H1 (cell line): ENCODE measurements around the gene AGBL4. TPM values are rescaled to one million over a fixed set of nuclear protein-coding genes. Genes with fewer than 3 reads are reported as not detected.

Experiments
- RFX5 ChIP-seq: IDR thresholded peaks from 2 replicates; pipeline ENCODE4 v1.6.1; 2011; ENCODE audit warnings: low read depth, low read length, improper control_type of control experiment, borderline replicate concordance
- polyA plus RNA-seq, 7 experiments: library from polyadenylated mRNA; depleted of rRNA in 3 of 7; stranded (reverse) in 5 of 7; unstranded in 2 of 7; fragments of >200 nt in 5 of 7; fragments of 200-250 nt in 2 of 7; gene quantifications; 1 replicate in 5 of 7; 2 replicates in 1 of 7; 4 replicates in 1 of 7; pipeline versions ENCODE4 v1.2.1 to v1.2.3, GENCODE V29; 2011 to 2013; ENCODE audit warnings: missing spikeins in 2 of 7, mixed read lengths in 2 of 7
- total RNA-seq: library from RNA; stranded (reverse); fragmentation: NEBNext Ultra II Directional; extraction: Animal tissue kit (Norgen Biotek cat#: 25700); gene quantifications from 2 replicates; pipeline ENCODE4 v1.2.1, GENCODE V29; 2021
- TF ChIP-seq, protein P1 (sequence below): fragments of 300-600 bp; sonication (generic); IDR thresholded peaks from 2 replicates; pipeline ENCODE4 v1.7.1; 2012; ENCODE audit warnings: low read length, moderate library complexity, mild to moderate bottlenecking, inconsistent platforms; ENCODE audit not compliant: insufficient replicate concordance

AGBL4 gene
- total and polyA plus RNA-seq, 2 of the 8 experiments (the other 6 are each of a cell fraction or from before 2014, with no cell fraction given): 0.41 to 0.45 TPM

GRCh38 chr1:49166031-49166430, 857.7 kb downstream of the AGBL4 start (continued):
- TF ChIP-seq, protein P1, sequence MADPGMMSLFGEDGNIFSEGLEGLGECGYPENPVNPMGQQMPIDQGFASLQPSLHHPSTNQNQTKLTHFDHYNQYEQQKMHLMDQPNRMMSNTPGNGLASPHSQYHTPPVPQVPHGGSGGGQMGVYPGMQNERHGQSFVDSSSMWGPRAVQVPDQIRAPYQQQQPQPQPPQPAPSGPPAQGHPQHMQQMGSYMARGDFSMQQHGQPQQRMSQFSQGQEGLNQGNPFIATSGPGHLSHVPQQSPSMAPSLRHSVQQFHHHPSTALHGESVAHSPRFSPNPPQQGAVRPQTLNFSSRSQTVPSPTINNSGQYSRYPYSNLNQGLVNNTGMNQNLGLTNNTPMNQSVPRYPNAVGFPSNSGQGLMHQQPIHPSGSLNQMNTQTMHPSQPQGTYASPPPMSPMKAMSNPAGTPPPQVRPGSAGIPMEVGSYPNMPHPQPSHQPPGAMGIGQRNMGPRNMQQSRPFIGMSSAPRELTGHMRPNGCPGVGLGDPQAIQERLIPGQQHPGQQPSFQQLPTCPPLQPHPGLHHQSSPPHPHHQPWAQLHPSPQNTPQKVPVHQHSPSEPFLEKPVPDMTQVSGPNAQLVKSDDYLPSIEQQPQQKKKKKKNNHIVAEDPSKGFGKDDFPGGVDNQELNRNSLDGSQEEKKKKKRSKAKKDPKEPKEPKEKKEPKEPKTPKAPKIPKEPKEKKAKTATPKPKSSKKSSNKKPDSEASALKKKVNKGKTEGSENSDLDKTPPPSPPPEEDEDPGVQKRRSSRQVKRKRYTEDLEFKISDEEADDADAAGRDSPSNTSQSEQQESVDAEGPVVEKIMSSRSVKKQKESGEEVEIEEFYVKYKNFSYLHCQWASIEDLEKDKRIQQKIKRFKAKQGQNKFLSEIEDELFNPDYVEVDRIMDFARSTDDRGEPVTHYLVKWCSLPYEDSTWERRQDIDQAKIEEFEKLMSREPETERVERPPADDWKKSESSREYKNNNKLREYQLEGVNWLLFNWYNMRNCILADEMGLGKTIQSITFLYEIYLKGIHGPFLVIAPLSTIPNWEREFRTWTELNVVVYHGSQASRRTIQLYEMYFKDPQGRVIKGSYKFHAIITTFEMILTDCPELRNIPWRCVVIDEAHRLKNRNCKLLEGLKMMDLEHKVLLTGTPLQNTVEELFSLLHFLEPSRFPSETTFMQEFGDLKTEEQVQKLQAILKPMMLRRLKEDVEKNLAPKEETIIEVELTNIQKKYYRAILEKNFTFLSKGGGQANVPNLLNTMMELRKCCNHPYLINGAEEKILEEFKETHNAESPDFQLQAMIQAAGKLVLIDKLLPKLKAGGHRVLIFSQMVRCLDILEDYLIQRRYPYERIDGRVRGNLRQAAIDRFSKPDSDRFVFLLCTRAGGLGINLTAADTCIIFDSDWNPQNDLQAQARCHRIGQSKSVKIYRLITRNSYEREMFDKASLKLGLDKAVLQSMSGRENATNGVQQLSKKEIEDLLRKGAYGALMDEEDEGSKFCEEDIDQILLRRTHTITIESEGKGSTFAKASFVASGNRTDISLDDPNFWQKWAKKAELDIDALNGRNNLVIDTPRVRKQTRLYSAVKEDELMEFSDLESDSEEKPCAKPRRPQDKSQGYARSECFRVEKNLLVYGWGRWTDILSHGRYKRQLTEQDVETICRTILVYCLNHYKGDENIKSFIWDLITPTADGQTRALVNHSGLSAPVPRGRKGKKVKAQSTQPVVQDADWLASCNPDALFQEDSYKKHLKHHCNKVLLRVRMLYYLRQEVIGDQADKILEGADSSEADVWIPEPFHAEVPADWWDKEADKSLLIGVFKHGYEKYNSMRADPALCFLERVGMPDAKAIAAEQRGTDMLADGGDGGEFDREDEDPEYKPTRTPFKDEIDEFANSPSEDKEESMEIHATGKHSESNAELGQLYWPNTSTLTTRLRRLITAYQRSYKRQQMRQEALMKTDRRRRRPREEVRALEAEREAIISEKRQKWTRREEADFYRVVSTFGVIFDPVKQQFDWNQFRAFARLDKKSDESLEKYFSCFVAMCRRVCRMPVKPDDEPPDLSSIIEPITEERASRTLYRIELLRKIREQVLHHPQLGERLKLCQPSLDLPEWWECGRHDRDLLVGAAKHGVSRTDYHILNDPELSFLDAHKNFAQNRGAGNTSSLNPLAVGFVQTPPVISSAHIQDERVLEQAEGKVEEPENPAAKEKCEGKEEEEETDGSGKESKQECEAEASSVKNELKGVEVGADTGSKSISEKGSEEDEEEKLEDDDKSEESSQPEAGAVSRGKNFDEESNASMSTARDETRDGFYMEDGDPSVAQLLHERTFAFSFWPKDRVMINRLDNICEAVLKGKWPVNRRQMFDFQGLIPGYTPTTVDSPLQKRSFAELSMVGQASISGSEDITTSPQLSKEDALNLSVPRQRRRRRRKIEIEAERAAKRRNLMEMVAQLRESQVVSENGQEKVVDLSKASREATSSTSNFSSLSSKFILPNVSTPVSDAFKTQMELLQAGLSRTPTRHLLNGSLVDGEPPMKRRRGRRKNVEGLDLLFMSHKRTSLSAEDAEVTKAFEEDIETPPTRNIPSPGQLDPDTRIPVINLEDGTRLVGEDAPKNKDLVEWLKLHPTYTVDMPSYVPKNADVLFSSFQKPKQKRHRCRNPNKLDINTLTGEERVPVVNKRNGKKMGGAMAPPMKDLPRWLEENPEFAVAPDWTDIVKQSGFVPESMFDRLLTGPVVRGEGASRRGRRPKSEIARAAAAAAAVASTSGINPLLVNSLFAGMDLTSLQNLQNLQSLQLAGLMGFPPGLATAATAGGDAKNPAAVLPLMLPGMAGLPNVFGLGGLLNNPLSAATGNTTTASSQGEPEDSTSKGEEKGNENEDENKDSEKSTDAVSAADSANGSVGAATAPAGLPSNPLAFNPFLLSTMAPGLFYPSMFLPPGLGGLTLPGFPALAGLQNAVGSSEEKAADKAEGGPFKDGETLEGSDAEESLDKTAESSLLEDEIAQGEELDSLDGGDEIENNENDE: no peak
- no peak for TF ChIP-seq RFX5
- TF ChIP-seq, all 59 proteins: peak for 0
